Body of pancreas (tissue), 4 donors: ENCODE data around the gene SMIM41. TPM values are rescaled to one million over a fixed set of nuclear protein-coding genes. Genes with fewer than 3 reads are reported as not detected.
A peak's percentile ranks its signal among the peaks of the same experiment; 100 is the strongest.

Source experiments
- ATAC-seq: fragments of 150-250 bp; one replicate; pipeline ENCODE4 v1.9.1; 2016
- DNase-seq, 4 donors: peaks; one replicate each; pipeline ENCODE4 v3.0.0-alpha.2; 2019
- H3K27ac ChIP-seq, 4 donors: fragments of 200-600 bp; sonication (generic); 1 replicate in 3 of 4; 2 replicates in 1 of 4; pipeline versions ENCODE4 v1.5.1 to v1.6.1; 2016 to 2019; ENCODE audit warnings: mild to moderate bottlenecking in 1 of 4, mixed read lengths in 1 of 4, moderate library complexity in 1 of 4
- H3K27me3 ChIP-seq, 2 donors: fragments of 200-600 bp; sonication (generic); one replicate each; pipeline ENCODE4 v1.6.0; 2016; ENCODE audit warnings: mild to moderate bottlenecking in 1 of 2
- H3K36me3 ChIP-seq, 2 donors: fragments of 200-600 bp; sonication (generic); replicated peaks in 1 of 2; 2 replicates each; pipeline ENCODE4 v1.5.1; 2016; ENCODE audit warnings: low read depth in 2 of 2; ENCODE audit not compliant: insufficient read depth in 1 of 2
- H3K4me1 ChIP-seq: fragments of 200-600 bp; sonication (generic); one replicate; pipeline ENCODE4 v1.6.0; 2016
- H3K4me3 ChIP-seq, 2 donors: fragments of 200-600 bp; sonication (generic); 1 replicate in 1 of 2; 2 replicates in 1 of 2; pipeline ENCODE4 v1.5.1; 2016 to 2019
- H3K9me3 ChIP-seq, 3 donors: fragments of 200-600 bp; sonication (generic); 1 replicate in 2 of 3; 2 replicates in 1 of 3; pipeline ENCODE4 v1.5.1; 2016
- POLR2A ChIP-seq, 3 donors: fragments of 450-650 bp; IDR thresholded peaks; one replicate each; pipeline ENCODE4 v1.6.1; 2016; ENCODE audit warnings: antibody characterized with exemption in 3 of 3, mild to moderate bottlenecking in 2 of 3
- WGBS, 2 donors: methylation state at CpG; one replicate each; pipeline ENCODE4 v1.1.5; 2017; 5-methylcytosine and 5-hydroxymethylcytosine counted together
- intact Hi-C: fragments of 100-400 bp; cut with DNase I; formaldehyde crosslinking; loops from one replicate; pipeline ENCODE4 v1.15.1; 2023
- total RNA-seq, 2 donors: library from RNA; depleted of rRNA; stranded (reverse); fragments of >200 nt; gene quantifications; one replicate each; pipeline ENCODE4 v1.1.0, GENCODE V29; 2016
- TF ChIP-seq, protein P1 (sequence below), 7 experiments: fragments of 450-650 bp in 4 of 7; fragments of 200-600 bp in 3 of 7; sonication (generic) in 3 of 7; IDR thresholded peaks; one replicate each; pipeline ENCODE4 v1.5.1; 2016 to 2019; ENCODE audit warnings: antibody characterized with exemption in 7 of 7

Gene SMIM41
- total RNA-seq, 2 donors from 2014 or later: 0.26 to 0.66 TPM

DNA sequence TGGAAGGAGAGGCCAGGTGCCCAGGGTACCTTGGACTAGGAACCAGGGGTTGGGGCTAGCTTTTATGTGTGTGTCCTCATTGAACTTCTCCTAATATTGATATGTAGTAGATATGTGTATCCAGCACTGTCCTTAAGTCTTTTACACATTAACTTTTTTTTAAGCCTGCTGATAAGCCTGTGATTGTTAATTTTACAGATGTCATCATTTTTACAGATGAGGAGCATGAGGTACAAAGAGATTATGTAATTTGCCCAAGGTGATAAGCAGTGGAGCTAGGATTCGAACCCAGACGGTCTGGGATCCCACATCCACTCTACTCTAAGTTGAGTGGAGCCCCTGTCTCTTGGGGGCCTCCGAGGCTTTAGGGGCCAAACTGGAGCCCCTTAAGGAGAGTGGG is 38.5 kb upstream of the SMIM41 start:
- ATAC-seq (no peak), DNase-seq (no peak)
- WGBS, 2 donors: 58 to 59% methylated on average over 3 of the region's 3 CpGs
- intact Hi-C loops: no loop called here
- TF ChIP-seq, protein P1, sequence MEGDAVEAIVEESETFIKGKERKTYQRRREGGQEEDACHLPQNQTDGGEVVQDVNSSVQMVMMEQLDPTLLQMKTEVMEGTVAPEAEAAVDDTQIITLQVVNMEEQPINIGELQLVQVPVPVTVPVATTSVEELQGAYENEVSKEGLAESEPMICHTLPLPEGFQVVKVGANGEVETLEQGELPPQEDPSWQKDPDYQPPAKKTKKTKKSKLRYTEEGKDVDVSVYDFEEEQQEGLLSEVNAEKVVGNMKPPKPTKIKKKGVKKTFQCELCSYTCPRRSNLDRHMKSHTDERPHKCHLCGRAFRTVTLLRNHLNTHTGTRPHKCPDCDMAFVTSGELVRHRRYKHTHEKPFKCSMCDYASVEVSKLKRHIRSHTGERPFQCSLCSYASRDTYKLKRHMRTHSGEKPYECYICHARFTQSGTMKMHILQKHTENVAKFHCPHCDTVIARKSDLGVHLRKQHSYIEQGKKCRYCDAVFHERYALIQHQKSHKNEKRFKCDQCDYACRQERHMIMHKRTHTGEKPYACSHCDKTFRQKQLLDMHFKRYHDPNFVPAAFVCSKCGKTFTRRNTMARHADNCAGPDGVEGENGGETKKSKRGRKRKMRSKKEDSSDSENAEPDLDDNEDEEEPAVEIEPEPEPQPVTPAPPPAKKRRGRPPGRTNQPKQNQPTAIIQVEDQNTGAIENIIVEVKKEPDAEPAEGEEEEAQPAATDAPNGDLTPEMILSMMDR (IDR thresholded peaks at IDR 0.05): no peak
- TF ChIP-seq POLR2A (IDR thresholded peaks at IDR 0.05): no peak
- Histone ChIP-seq H3K27me3 (no peaks in the 10 kb centered on the region), H3K27ac (peak overlapping the region; percentile 26 to 93 (median 44)), H3K9me3 (no peaks in the 10 kb centered on the region), H3K4me3 (no peak overlapping the region), H3K36me3 (no peaks in the 10 kb centered on the region), H3K4me1 (peaks cover 62% of the 10 kb centered on the region)

DNA sequence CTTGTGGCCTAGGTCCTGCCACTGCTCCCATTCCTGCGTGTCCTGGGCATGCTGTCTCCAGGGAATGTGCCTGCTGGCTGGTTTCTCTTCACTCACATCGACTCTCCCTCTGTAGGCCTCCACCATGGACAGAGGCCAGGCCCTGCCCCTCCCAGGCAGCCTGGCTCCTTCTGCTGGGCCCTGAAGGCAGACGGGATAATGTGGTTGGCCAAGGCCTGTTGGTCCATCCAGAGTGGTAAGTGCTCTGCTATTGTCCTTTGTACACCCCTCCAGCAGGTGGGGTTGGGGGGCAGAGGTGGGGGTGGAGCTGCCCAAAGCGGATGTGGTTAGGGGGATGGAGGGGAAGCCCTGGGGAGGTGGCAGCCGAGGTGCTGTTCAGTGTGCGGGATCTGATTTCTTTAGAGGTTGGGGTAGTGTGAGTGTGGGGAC is 37.8 kb upstream of the SMIM41 start:
- DNase-seq (peak in 2 of 4 donors; percentile 58 to 80), ATAC-seq (no peak)
- no peaks in the 10 kb centered on the region for H3K9me3 ChIP-seq
- H3K4me3 ChIP-seq: no peak overlapping the region
- peaks cover 56% of the 10 kb centered on the region for H3K4me1 ChIP-seq
- WGBS, 2 donors: 41 to 61% methylated on average over 6 of the region's 6 CpGs
- TF ChIP-seq, protein P1 (IDR thresholded peaks at IDR 0.05): no peak
- TF ChIP-seq POLR2A (IDR thresholded peaks at IDR 0.05): no peak
- intact Hi-C loops: no loop called here
- H3K36me3 ChIP-seq: no peaks in the 10 kb centered on the region
- no peaks in the 10 kb centered on the region for H3K27me3 ChIP-seq
- peak overlapping the region; percentile 26 to 93 (median 66) for H3K27ac ChIP-seq

DNA sequence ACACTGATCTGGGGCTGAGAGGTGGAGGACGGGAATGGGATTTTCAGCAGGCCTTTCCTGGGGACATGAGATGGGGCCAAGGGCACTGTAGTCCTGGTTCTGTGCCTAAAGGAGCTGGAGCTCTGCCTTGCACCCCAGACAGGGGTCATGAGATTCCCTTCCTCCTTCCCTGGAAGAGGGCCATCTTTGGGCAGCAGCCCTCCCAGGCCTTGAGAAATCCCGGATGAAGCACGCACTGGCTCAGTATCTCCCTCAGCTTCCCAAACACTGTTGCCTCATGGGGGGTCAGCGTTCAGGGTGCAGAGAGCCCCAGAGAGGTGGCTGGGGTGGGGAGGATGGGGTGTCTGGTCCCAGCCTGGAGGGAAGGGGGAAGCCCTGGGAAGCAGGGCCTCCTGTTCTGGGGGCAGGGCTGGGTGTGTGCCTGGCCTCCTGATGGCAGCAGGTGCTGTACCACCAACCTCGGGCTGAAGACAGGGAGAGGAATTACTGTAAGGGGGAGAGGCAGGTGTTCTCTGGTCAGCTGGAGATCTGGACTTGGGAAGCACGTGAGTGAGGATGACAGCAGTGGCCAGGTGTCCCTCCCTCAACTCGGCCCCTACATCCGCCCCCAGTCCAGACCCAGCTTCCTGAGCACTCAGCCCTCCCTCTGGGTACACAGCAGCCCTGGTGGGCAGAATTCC is 36.7 kb upstream of the SMIM41 start:
- TF ChIP-seq POLR2A (IDR thresholded peaks at IDR 0.05): no peak
- TF ChIP-seq, protein P1 (IDR thresholded peaks at IDR 0.05): no peak
- Histone ChIP-seq H3K27ac (peak overlapping the region; percentile 82 to 93 (median 86)), H3K4me1 (peaks cover 50% of the 10 kb centered on the region), H3K4me3 (no peak overlapping the region), H3K27me3 (no peaks in the 10 kb centered on the region), H3K36me3 (no peaks in the 10 kb centered on the region), H3K9me3 (no peaks in the 10 kb centered on the region)
- ATAC-seq (no peak), DNase-seq (no peak)
- intact Hi-C loops: no loop called here
- WGBS, 2 donors: 50 to 58% methylated on average over 1 to 8 of the region's 8 CpGs

DNA sequence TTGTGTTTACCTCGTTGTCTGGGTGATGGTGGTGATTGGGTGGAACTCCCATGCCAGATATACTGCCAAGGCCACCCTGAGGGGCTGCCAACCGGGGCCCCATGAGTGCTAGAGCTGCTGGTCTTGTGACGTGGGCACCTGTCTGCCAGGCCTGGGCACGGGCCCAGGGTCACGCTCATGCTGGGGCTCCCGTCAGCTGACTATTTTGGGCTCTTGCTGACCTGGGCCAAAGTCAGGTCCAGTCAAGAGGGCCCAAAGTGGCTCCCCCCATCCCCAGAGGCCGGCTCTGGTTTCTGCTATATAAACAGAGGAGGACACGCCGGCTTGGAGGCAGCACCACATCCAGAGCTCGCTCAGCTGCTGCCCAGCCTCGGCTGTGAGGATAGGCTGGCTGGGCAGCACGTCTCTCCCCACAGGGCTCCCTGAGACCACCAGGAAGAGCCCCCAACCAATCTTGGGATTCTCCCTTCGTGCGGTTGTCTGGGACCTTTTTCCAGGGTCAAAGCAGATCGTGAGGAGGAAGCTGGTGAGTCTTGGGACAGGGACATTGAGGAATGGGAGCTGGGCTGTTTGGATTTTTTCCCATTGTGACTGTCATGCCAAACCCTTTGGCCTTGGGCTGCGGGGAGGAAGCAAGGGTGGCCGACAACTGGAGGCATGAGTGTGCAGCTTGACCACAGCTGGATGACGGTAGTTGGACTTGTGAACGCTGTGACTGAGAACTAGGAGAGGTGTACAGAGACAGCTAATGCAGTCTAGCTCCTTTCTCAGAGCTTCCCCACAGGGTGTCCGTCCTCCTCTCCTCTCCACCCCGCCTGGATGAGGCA is 35.9 kb upstream of the SMIM41 start:
- H3K4me1 ChIP-seq: peaks cover 45% of the 10 kb centered on the region
- peak overlapping the region; percentile 82 to 93 (median 86) for H3K27ac ChIP-seq
- TF ChIP-seq POLR2A (IDR thresholded peaks at IDR 0.05): no peak
- TF ChIP-seq, protein P1 (IDR thresholded peaks at IDR 0.05): no peak
- ATAC-seq (peak; percentile 68), DNase-seq (peak; percentile 66 to 84 (median 80))
- H3K9me3 ChIP-seq: no peaks in the 10 kb centered on the region
- intact Hi-C loops: no loop called here
- no peaks in the 10 kb centered on the region for H3K36me3 ChIP-seq
- H3K4me3 ChIP-seq: no peak overlapping the region
- WGBS, 2 donors: 43 to 48% methylated on average over 9 to 19 of the region's 21 CpGs
- no peaks in the 10 kb centered on the region for H3K27me3 ChIP-seq
